HG02981 (cell line): ENCODE measurements around the gene PLPP3.

Experiments used
- ATAC-seq: cut with Tn5 transposase; IDR thresholded peaks from one replicate; pipeline ENCODE4 v1.9.1; 2021; ENCODE audit warnings: mild to moderate bottlenecking, moderate library complexity; ENCODE audit not compliant: unreplicated experiment

The PLPP3 gene

GRCh38 chr1:56548571-56548970 lies 30.8 kb downstream of the PLPP3 start:
- ATAC-seq = no peak

- no peak for ATAC-seq
Observed at GRCh38 chr1:56547977-56548376, 31.4 kb downstream of the PLPP3 start.

GRCh38 chr1:56547473-56547872 lies 31.9 kb downstream of the PLPP3 start:
- ATAC-seq = no peak

GRCh38 chr1:56545711-56546110 lies 33.7 kb downstream of the PLPP3 start:
- ATAC-seq = no peak

GRCh38 chr1:56543783-56544612 lies 35.4 kb downstream of the PLPP3 start:
- no peak for ATAC-seq

GRCh38 chr1:56542651-56543050 lies 36.7 kb downstream of the PLPP3 start:
- ATAC-seq = no peak

- no peak for ATAC-seq
Observed at GRCh38 chr1:56541408-56541807, 38.0 kb downstream of the PLPP3 start.

- ATAC-seq = no peak
Observed at GRCh38 chr1:56540467-56540866, 38.9 kb downstream of the PLPP3 start.

GRCh38 chr1:56539520-56539931 lies 39.8 kb downstream of the PLPP3 start:
- no peak for ATAC-seq

GRCh38 chr1:56538532-56538931 lies 40.8 kb downstream of the PLPP3 start:
- no peak for ATAC-seq

GRCh38 chr1:56537660-56538059 lies 41.7 kb downstream of the PLPP3 start:
- ATAC-seq = no peak

- ATAC-seq = no peak
Observed at GRCh38 chr1:56535939-56536338, 43.4 kb downstream of the PLPP3 start.

- no peak for ATAC-seq
Observed at GRCh38 chr1:56535362-56535761, 44.0 kb downstream of the PLPP3 start.

- ATAC-seq = no peak
Observed at GRCh38 chr1:56534130-56534651, 45.2 kb downstream of the PLPP3 start.

- peak; percentile 70 for ATAC-seq
Observed at GRCh38 chr1:56533621-56534020, 45.7 kb downstream of the PLPP3 start.

GRCh38 chr1:56533197-56533596 lies 46.2 kb downstream of the PLPP3 start:
- ATAC-seq = peak; percentile 20

- ATAC-seq = no peak
Observed at GRCh38 chr1:56532350-56532683, 47.0 kb downstream of the PLPP3 start.

GRCh38 chr1:56531624-56532349 lies 47.6 kb downstream of the PLPP3 start:
- no peak for ATAC-seq

- ATAC-seq = no peak
Observed at GRCh38 chr1:56529801-56530200, 49.6 kb downstream of the PLPP3 start.

GRCh38 chr1:56527548-56528302 lies 51.6 kb downstream of the PLPP3 start:
- no peak for ATAC-seq

- ATAC-seq = peak; percentile 69
Observed at GRCh38 chr1:56526571-56527174, 52.7 kb downstream of the PLPP3 start.
